SK-N-SH treated with all-trans-retinoic acid at 6 μM for 48 hours (cell line): ENCODE measurements around the gene GSE1.

Source experiments
- CREB5 ChIP-seq: fragments of 250-450 bp; sonication (Bioruptor Pico); IDR thresholded peaks from 2 replicates; pipeline ENCODE4 v1.5.1; 2020; ENCODE audit warnings: low read depth, mild to moderate bottlenecking, moderate library complexity
- CSDC2 ChIP-seq: fragments of 250-450 bp; sonication (Bioruptor Pico); IDR thresholded peaks from 2 replicates; pipeline ENCODE4 v1.5.0; 2020; ENCODE audit warnings: mild to moderate bottlenecking, moderate library complexity
- PATZ1 ChIP-seq: fragments of 250-450 bp; sonication (Bioruptor Pico); IDR thresholded peaks from 2 replicates; pipeline ENCODE4 v1.8.0; 2020; ENCODE audit warnings: mild to moderate bottlenecking, moderate library complexity, borderline replicate concordance
- TOX ChIP-seq: fragments of 250-450 bp; sonication (Bioruptor Pico); IDR thresholded peaks from 2 replicates; pipeline ENCODE4 v1.8.0; 2021; ENCODE audit warnings: mild to moderate bottlenecking, moderate library complexity, borderline replicate concordance
- ZFP3 ChIP-seq: fragments of 250-450 bp; sonication (Bioruptor Pico); IDR thresholded peaks from 2 replicates; pipeline ENCODE4 v1.5.0; 2020; ENCODE audit warnings: mild to moderate bottlenecking, moderate library complexity
- ZFP30 ChIP-seq: fragments of 450-650 bp; formaldehyde crosslinking; IDR thresholded peaks from 2 replicates; pipeline ENCODE4 v1.5.0; 2022; ENCODE audit warnings: mild to moderate bottlenecking, moderate library complexity

DNA sequence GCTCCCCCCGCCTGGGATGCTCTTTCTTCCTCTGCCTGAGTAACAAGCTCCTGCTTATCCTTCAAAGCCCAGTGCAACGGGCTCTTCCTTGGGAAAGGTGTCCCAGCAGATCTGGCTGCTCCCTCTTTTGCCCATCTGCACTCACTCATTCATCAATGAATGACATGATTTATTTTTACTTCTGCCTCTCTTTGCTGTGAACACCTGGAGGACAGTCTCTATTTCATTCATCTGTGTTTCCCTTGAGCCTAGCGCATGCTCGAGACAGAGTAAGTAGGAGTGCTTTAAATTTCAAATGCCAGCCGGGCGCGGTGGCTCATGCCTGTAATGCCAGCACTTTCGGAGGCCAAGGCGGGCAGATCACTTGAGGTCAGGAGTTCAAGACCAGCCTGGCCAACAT, 97.6 kb downstream of the GSE1 start:
- TF ChIP-seq TOX (no peak), PATZ1 (CRISPR knock-in tag) (no peak), ZFP3 (CRISPR knock-in tag) (0 out of 2 replicates have a peak, but pooled peaks have one; percentile 43), CSDC2 (CRISPR knock-in tag) (no peak), CREB5 (CRISPR knock-in tag) (no peak), ZFP30 (CRISPR knock-in tag) (no peak)
